Uterus (tissue), 2 donors: ENCODE results near the gene PPFIA4.

Experiments
- CTCF ChIP-seq, 4 experiments: fragments of 200-600 bp in 2 of 4; fragments of 450-650 bp in 2 of 4; sonication (generic) in 2 of 4; IDR thresholded peaks; one replicate each; pipeline ENCODE4 v1.5.1; 2016 to 2019; ENCODE audit warnings: antibody characterized with exemption in 4 of 4, mild to moderate bottlenecking in 2 of 4, moderate library complexity in 1 of 4
- POLR2A ChIP-seq, 2 donors: fragments of 450-650 bp; IDR thresholded peaks; one replicate each; pipeline ENCODE4 v1.6.1; 2016; ENCODE audit warnings: antibody characterized with exemption in 2 of 2, mild to moderate bottlenecking in 1 of 2, moderate library complexity in 1 of 2

GRCh38 chr1:203063287-203063686 is 37.0 kb downstream of the PPFIA4 start:
- TF ChIP-seq CTCF (IDR thresholded peaks at IDR 0.05) (no peak), POLR2A (IDR thresholded peaks at IDR 0.05) (no peak)
